Measurements from ENCODE around the gene FKBP5. TPM values are rescaled to one million over a fixed set of nuclear protein-coding genes. Genes with fewer than 3 reads are reported as not detected.

The FKBP5 gene
- total RNA-seq, 3 donors from 2014 or later (not counting 1 experiment from before 2014, with no cell fraction given) = 15.5 to 30.2 (median 27.3) TPM

DNA sequence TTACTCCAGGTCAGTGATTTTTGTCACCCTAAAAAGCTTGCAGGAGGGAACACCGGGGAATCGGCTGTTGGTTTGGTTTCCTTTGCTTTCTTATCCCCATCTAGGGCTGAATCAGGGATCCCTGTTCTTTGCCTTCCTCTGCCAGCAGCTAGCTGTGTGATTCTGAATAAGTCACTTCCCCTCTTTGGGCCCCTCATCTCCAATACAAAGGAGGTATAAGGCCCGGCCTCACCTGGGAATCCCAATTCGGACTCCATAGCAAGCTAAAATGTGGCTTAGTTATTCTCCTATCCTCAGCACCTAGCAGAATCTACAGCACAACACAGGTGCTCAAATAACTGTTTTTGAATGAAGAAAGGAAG is 29.6 kb upstream of the FKBP5 start:
- Histone ChIP-seq H3K27ac (ENCODE audit: low read length) (no peak overlapping the region), H3K36me3 (ENCODE audit: control insufficient read depth, insufficient read depth, low read length) (no peaks in the 10 kb centered on the region), H3K9me3 (ENCODE audit: control insufficient read depth, insufficient read depth, low read length) (no peaks in the 10 kb centered on the region), H3K4me1 (ENCODE audit: control insufficient read depth, insufficient read depth, low read length) (peaks cover 32% of the 10 kb centered on the region), H3K4me3 (ENCODE audit: low read length) (no peak overlapping the region), H3K27me3 (ENCODE audit: control insufficient read depth, insufficient read depth, low read length) (no peaks in the 10 kb centered on the region)
- peaks cover 0 to 14% of the 10 kb centered on the region in 2 donors for H3K4me1 Mint-ChIP-seq
- H3K9me3 Mint-ChIP-seq = no peaks in the 10 kb centered on the region
- no peak overlapping the region for H3K4me3 Mint-ChIP-seq
- ATAC-seq (no peak), DNase-seq (no peak)
- WGBS (ENCODE audit: insufficient coverage) = 62% methylated on average over 4 of the region's 4 CpGs
- intact Hi-C loops (cut with micrococcal nuclease) = no loop called here
- no peaks in the 10 kb centered on the region for H3K36me3 Mint-ChIP-seq
- peaks cover 0 to 4% of the 10 kb centered on the region in 2 donors for H3K27me3 Mint-ChIP-seq (ENCODE audit: low read depth in 2 of 2)
- TF ChIP-seq CTCF (IDR thresholded peaks at IDR 0.05) = no peak
- H3K27ac Mint-ChIP-seq = no peak overlapping the region

DNA sequence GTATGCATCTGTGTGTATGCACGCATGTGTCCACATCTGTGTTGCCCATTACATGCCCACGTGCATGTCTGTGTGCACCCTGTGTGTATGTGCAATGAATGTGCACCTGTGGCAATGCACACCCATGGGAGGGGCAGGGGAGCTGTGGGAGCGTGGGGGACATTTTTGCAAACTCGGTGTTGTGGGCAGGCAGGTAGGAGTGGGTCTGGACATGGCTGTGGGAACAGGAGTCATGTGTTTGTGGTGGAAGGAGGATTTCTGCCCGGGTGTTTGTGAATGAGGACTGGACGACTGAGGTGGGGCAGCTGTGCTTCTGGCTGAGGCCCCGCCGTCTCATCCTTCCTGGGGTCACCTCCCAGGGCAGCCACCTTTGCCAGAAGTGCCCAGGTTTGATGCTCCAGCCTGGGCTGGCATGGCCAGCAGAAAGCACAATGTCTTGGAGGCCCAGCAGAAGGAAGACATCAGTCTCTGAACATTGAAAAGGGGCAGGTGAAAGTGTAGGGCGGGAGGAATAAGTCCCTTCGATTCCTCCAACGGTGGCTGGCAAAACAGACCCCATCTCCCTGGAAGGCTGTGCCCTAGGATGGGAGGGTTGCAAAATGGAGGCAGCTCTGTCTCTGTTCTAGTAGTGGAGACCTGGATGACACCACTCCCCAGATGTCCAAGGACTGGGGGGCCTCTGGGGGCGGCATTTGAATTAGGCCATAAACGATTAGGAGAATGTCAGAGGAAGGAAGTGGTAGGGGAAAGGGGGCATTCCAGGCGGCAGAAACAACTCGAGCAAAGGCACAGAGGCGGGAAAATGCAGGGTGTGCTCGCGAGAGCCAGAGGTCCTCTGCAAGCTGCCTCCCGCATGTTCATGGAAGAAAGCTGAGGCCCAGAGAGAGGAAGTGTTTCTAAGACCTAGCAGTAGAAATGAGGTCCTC is 29.0 kb upstream of the FKBP5 start:
- Histone ChIP-seq H3K9me3 (ENCODE audit: control insufficient read depth, insufficient read depth, low read length) (no peaks in the 10 kb centered on the region), H3K4me1 (ENCODE audit: control insufficient read depth, insufficient read depth, low read length) (peaks cover 39% of the 10 kb centered on the region), H3K27ac (ENCODE audit: low read length) (no peak overlapping the region), H3K27me3 (ENCODE audit: control insufficient read depth, insufficient read depth, low read length) (no peaks in the 10 kb centered on the region), H3K4me3 (ENCODE audit: low read length) (no peak overlapping the region), H3K36me3 (ENCODE audit: control insufficient read depth, insufficient read depth, low read length) (no peaks in the 10 kb centered on the region)
- H3K27ac Mint-ChIP-seq = no peak overlapping the region
- no peak for TF ChIP-seq CTCF (IDR thresholded peaks at IDR 0.05)
- intact Hi-C loops (cut with micrococcal nuclease) = no loop called here
- peaks cover 0 to 4% of the 10 kb centered on the region in 2 donors for H3K27me3 Mint-ChIP-seq (ENCODE audit: low read depth in 2 of 2)
- H3K4me1 Mint-ChIP-seq = peaks cover 6 to 20% of the 10 kb centered on the region in 2 donors
- 65% methylated on average over 19 of the region's 19 CpGs for whole genome bisulfite sequencing (ENCODE audit: insufficient coverage)
- ATAC-seq (no peak), DNase-seq (peak in 1 of 2 donors; percentile 31)
- no peaks in the 10 kb centered on the region for H3K9me3 Mint-ChIP-seq
- H3K4me3 Mint-ChIP-seq = no peak overlapping the region
- no peaks in the 10 kb centered on the region for H3K36me3 Mint-ChIP-seq

GRCh38 chr6:35716798-35717197 is 28.1 kb upstream of the FKBP5 start:
- Mint-ChIP-seq H3K36me3 (no peaks in the 10 kb centered on the region), H3K4me3 (no peak overlapping the region)
- H3K27me3 ChIP-seq (ENCODE audit: control insufficient read depth, insufficient read depth, low read length) = no peaks in the 10 kb centered on the region

More at GRCh38 chr6:35716798-35717197, 28.1 kb upstream of the FKBP5 start:
- Histone ChIP-seq H3K36me3 (ENCODE audit: control insufficient read depth, insufficient read depth, low read length) (no peaks in the 10 kb centered on the region), H3K9me3 (ENCODE audit: control insufficient read depth, insufficient read depth, low read length) (no peaks in the 10 kb centered on the region), H3K4me3 (ENCODE audit: low read length) (no peak overlapping the region), H3K27ac (ENCODE audit: low read length) (no peak overlapping the region), H3K4me1 (ENCODE audit: control insufficient read depth, insufficient read depth, low read length) (peaks cover 42% of the 10 kb centered on the region)
- no peak for TF ChIP-seq CTCF (IDR thresholded peaks at IDR 0.05)
- no peaks in the 10 kb centered on the region for H3K9me3 Mint-ChIP-seq
- DNase-seq (no peak), ATAC-seq (no peak)
- peaks cover 6 to 21% of the 10 kb centered on the region in 2 donors for H3K4me1 Mint-ChIP-seq
- H3K27ac Mint-ChIP-seq = no peak overlapping the region
- H3K27me3 Mint-ChIP-seq (ENCODE audit: low read depth in 2 of 2) = peaks cover 0 to 4% of the 10 kb centered on the region in 2 donors
- intact Hi-C loops (cut with micrococcal nuclease) = no loop called here
- 66% methylated on average over 2 of the region's 2 CpGs for WGBS (ENCODE audit: insufficient coverage)
